HepG2 (cell line): Measurements from ENCODE around the gene FBXO44.

Experiments used
- ATF2 ChIP-seq: sonication (generic); formaldehyde crosslinking; IDR thresholded peaks from 2 replicates; pipeline ENCODE4 v1.4.0; 2020; ENCODE audit warnings: missing genetic modification reagents
- CBFB ChIP-seq: sonication (generic); formaldehyde crosslinking; IDR thresholded peaks from 2 replicates; pipeline ENCODE4 v1.4.0; 2020; ENCODE audit warnings: missing genetic modification reagents
- MXI1 ChIP-seq: IDR thresholded peaks from 3 replicates; pipeline ENCODE4 v1.6.1; 2012; ENCODE audit warnings: low read depth, low read length, inconsistent platforms, borderline replicate concordance
- POLR2AphosphoS5 ChIP-seq: IDR thresholded peaks from 2 replicates; pipeline ENCODE4 v1.6.1; 2012; ENCODE audit warnings: low read depth, low read length
- POLR2G ChIP-seq: fragments of 200-400 bp; formaldehyde crosslinking; IDR thresholded peaks from 2 replicates; pipeline ENCODE4 v1.6.1; 2018; ENCODE audit warnings: mild to moderate bottlenecking, low read depth, low read length, moderate library complexity
- RFX5 ChIP-seq: IDR thresholded peaks from 2 replicates; pipeline ENCODE4 v1.6.1; 2011; ENCODE audit warnings: low read depth, low read length, improper control_type of control experiment
- ZNF121 ChIP-seq: sonication (generic); formaldehyde crosslinking; IDR thresholded peaks from 2 replicates; pipeline ENCODE4 v1.5.0; 2020; ENCODE audit warnings: mild to moderate bottlenecking, missing genetic modification reagents
- ZNF235 ChIP-seq: sonication (generic); formaldehyde crosslinking; IDR thresholded peaks from 2 replicates; pipeline ENCODE4 v1.8.1; 2023; ENCODE audit warnings: mild to moderate bottlenecking, missing genetic modification reagents, borderline replicate concordance
- ZNF558 ChIP-seq: sonication (generic); formaldehyde crosslinking; IDR thresholded peaks from 2 replicates; pipeline ENCODE4 v1.9.0; 2022; ENCODE audit warnings: mild to moderate bottlenecking, missing genetic modification reagents, borderline replicate concordance

GRCh38 chr1:11680270-11681070, 25.8 kb downstream of the FBXO44 start:
- TF ChIP-seq ATF2 (CRISPR knock-in tag), result no peak
- TF ChIP-seq RFX5, result no peak
- TF ChIP-seq POLR2G, result no peak
- no peak for TF ChIP-seq CBFB (CRISPR knock-in tag)
- no peak for TF ChIP-seq POLR2AphosphoS5
- TF ChIP-seq ZNF121 (CRISPR knock-in tag), result no peak
- no peak for TF ChIP-seq MXI1
- TF ChIP-seq ZNF235 (CRISPR knock-in tag), result no peak; the same call in 1 of the 2 replicates
- no peak for TF ChIP-seq ZNF558 (CRISPR knock-in tag)
